Dermis blood vessel endothelial cell (primary cell): ENCODE results near the gene FAM216A. TPM values are rescaled to one million over a fixed set of nuclear protein-coding genes. Genes with fewer than 3 reads are reported as not detected.
A peak's percentile ranks its signal among the peaks of the same experiment; 100 is the strongest.
"Not testable (repeated sequence)": the region's sequence is repeated elsewhere in the genome, so short reads cannot be mapped to it uniquely, and the experiment has no call there.

Experiments
- DNase-seq: peaks from one replicate; pipeline ENCODE4 v3.0.0; 2010
- total RNA-seq: library from RNA; depleted of rRNA; stranded (reverse); fragments of >200 nt; gene quantifications from 2 replicates; pipeline ENCODE4 v1.2.3, GENCODE V29; 2014

FAM216A gene
- total RNA-seq, 1 donor from 2014 or later = 8.8 TPM

GRCh38 chr12:110501399-110501751 is 32.7 kb downstream of the FAM216A start:
- peak; percentile 61 for DNase-seq

GRCh38 chr12:110501752-110502738 is 33.4 kb downstream of the FAM216A start, which contains the start of the genes RAD9B and VPS29:
RAD9B (plus strand) TSS chr12:110502331; CDS start chr12:110502338, 7 bp downstream.
VPS29 (minus strand) TSS chr12:110502111; CDS start chr12:110502051, 60 bp downstream.
- peak; percentile 99 for DNase-seq

- no peak for DNase-seq
Observed at GRCh38 chr12:110503432-110503831, 34.8 kb downstream of the FAM216A start.

GRCh38 chr12:110505332-110505731 is 36.7 kb downstream of the FAM216A start:
- DNase-seq = no peak

- no peak for DNase-seq
Observed at GRCh38 chr12:110508071-110508586, 39.5 kb downstream of the FAM216A start.

- no peak for DNase-seq
Observed at GRCh38 chr12:110513842-110514241, 45.2 kb downstream of the FAM216A start.

- no peak for DNase-seq
Observed at GRCh38 chr12:110514363-110514762, 45.7 kb downstream of the FAM216A start.

- DNase-seq = no peak
Observed at GRCh38 chr12:110516995-110517394, 48.4 kb downstream of the FAM216A start.

GRCh38 chr12:110518014-110518413 is 49.4 kb downstream of the FAM216A start:
- not testable (repeated sequence) for DNase-seq

- DNase-seq = not testable (repeated sequence)
Observed at GRCh38 chr12:110520876-110521712, 52.4 kb downstream of the FAM216A start.

GRCh38 chr12:110528277-110528839 is 59.7 kb downstream of the FAM216A start:
- no peak for DNase-seq

- no peak for DNase-seq
Observed at GRCh38 chr12:110530511-110530910, 61.9 kb downstream of the FAM216A start.

GRCh38 chr12:110531741-110532333 is 63.2 kb downstream of the FAM216A start:
- DNase-seq = no peak

GRCh38 chr12:110532644-110533043 is 64.0 kb downstream of the FAM216A start:
- DNase-seq = no peak

- DNase-seq = no peak
Observed at GRCh38 chr12:110533607-110534006, 65.0 kb downstream of the FAM216A start.

GRCh38 chr12:110534811-110535210 is 66.2 kb downstream of the FAM216A start:
- DNase-seq = no peak

- DNase-seq = no peak
Observed at GRCh38 chr12:110536834-110537604, 68.4 kb downstream of the FAM216A start.

GRCh38 chr12:110537605-110538409 is 69.2 kb downstream of the FAM216A start:
- no peak for DNase-seq

- peak; percentile 37 for DNase-seq
Observed at GRCh38 chr12:110538869-110539622, 70.4 kb downstream of the FAM216A start.
